ENCODE measurements around the gene WBP1.

WBP1 gene

DNA sequence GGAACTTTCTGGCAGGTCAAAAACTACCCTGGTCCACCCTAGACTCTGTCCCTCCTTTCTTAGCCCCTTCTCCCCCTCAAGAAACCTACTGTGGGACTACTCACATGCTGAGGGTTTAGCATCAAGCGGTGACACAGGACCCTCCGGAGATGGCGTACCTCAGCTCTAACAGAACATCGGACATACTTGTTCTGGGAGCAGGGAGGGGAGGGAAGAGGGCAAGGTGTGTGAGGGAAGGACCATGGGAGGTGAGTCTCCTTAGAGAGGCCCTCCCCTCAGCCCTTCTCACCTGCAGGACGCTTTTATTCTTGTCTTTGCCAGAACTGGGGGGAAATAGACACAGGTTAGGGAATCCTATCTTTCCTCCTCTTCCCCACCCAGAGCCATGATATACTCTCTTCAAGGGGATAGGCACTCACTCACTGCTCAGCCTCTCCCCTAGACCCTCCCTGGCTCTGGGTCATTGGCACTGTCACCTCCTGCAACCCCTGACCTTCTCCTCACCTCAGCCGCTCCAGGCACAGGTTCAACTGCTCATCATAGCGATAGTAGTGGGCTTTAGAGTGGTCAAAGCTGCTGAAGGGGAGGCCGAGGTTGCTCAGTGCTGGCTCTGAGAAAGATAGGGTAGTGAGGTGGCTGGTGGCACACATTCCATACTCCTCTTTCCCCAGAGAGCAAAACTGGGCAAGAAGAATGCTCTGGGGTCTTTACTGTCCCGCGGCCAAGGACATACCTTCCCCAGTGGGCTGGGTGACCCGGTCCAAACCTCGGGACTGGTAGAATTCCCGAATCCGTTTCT, 47.4 kb downstream of the WBP1 start:
- no peak for DNase-seq

GRCh38 chr2:74507145-74507925, 49.1 kb downstream of the WBP1 start, which contains the start of gene PCGF1:
Gene PCGF1 (minus strand): TSS chr2:74507695. CDS start chr2:74507668, 27 bp downstream.
- peak; percentile 98 for DNase-seq

DNA sequence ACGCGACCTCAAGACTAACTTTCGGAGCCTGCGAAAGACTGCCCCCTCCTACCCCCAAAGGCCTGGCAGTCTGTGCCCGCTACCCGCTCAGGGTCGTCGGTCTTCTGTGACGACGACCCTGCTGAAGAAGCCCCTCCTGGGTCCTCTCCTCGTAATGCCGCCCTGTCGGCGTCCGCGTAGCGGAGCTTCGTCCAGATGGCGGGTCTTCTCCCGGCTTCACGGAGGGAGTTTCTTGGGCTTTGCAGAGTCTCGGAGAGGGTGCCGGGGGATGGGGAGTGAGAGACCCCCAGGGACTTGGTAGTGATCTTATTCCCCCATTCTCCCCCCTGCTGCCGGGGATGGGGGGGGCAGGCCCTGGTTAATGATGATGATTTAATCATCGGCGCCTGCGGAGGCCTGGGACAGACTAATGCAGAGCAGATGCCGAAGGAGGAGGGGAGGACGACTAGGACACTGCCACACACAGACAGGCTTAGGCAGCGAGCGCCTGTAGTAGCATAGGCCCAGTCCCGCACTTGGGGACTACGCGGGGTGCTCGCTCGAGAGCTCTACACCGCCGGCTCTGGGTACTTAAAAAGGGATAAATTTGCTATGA, 49.8 kb downstream of the WBP1 start:
- no peak for DNase-seq

DNA sequence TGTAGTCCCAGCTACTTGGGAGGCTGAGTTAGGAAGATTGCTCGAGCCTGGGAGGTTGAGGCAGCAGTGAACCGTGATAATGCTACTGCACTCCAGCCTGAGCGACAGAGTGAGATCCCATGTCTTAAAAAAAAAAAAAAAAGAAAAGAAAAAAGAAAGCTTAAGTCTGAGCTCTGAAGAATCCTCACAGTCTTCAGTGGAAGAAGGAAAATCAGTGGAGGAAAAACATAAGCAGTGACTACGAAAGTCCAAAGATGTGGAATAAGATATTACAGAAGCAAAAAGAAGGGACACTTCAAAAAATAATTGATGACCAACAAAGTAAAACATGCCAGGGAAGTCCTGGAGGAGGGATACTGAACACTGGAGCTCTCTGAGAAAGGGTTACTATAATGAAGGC, 52.0 kb downstream of the WBP1 start:
- DNase-seq = no peak
